SKM-1 (cell line): ENCODE measurements around the gene ATP9B.
"Not testable (repeated sequence)": the region's sequence is repeated elsewhere in the genome, so short reads cannot be mapped to it uniquely, and the experiment has no call there.

Experiments used
- DNase-seq: peaks from one replicate; lab custom pipeline; 2025; ENCODE audit not compliant: unreplicated experiment; lab: John Stamatoyannopoulos, UW

ATP9B gene

GRCh38 chr18:79070486-79070885 lies 1.3 kb downstream of the ATP9B start:
- no peak for DNase-seq

GRCh38 chr18:79071037-79071436 lies 1.8 kb downstream of the ATP9B start:
- no peak for DNase-seq

GRCh38 chr18:79071503-79072210 lies 2.5 kb downstream of the ATP9B start:
- DNase-seq = no peak

- DNase-seq = not testable (repeated sequence)
These were observed 3.5 kb downstream of the ATP9B start for GRCh38 chr18:79072655-79073054.

GRCh38 chr18:79077181-79077580 lies 8.0 kb downstream of the ATP9B start:
- DNase-seq = no peak

- DNase-seq = not testable (repeated sequence)
These were observed 9.6 kb downstream of the ATP9B start for GRCh38 chr18:79078791-79079190.

- no peak for DNase-seq
These were observed 23.7 kb downstream of the ATP9B start for GRCh38 chr18:79092874-79093273.

GRCh38 chr18:79093986-79094385 lies 24.8 kb downstream of the ATP9B start:
- no peak for DNase-seq

- DNase-seq = no peak
These were observed 26.0 kb downstream of the ATP9B start for GRCh38 chr18:79095216-79095615.

GRCh38 chr18:79100944-79101343 lies 31.8 kb downstream of the ATP9B start:
- no peak for DNase-seq

GRCh38 chr18:79102886-79103285 lies 33.7 kb downstream of the ATP9B start:
- no peak for DNase-seq

- no peak for DNase-seq
These were observed 34.9 kb downstream of the ATP9B start for GRCh38 chr18:79104137-79104536.

GRCh38 chr18:79105455-79105854 lies 36.3 kb downstream of the ATP9B start:
- no peak for DNase-seq

- no peak for DNase-seq
These were observed 36.9 kb downstream of the ATP9B start for GRCh38 chr18:79106084-79106483.

GRCh38 chr18:79107886-79108285 lies 38.7 kb downstream of the ATP9B start:
- DNase-seq = no peak

GRCh38 chr18:79108549-79109215 lies 39.5 kb downstream of the ATP9B start:
- no peak for DNase-seq

GRCh38 chr18:79111483-79111882 lies 42.3 kb downstream of the ATP9B start:
- no peak for DNase-seq

- no peak for DNase-seq
These were observed 48.2 kb downstream of the ATP9B start for GRCh38 chr18:79117385-79117784.

- no peak for DNase-seq
These were observed 48.6 kb downstream of the ATP9B start for GRCh38 chr18:79117788-79118187.

- DNase-seq = no peak
These were observed 49.6 kb downstream of the ATP9B start for GRCh38 chr18:79118797-79119196.

- no peak for DNase-seq
These were observed 52.7 kb downstream of the ATP9B start for GRCh38 chr18:79121746-79122474.

- no peak for DNase-seq
These were observed 54.8 kb downstream of the ATP9B start for GRCh38 chr18:79123948-79124347.
